ENCODE measurements around the gene USP40. TPM values are rescaled to one million over a fixed set of nuclear protein-coding genes. Genes with fewer than 3 reads are reported as not detected.

USP40 gene
- total and polyA plus RNA-seq, 2 of the 8 experiments (the other 6 are each of a cell fraction or from before 2014, with no cell fraction given) = 12.0 to 15.7 TPM

- TF ChIP-seq HDAC6 (IDR thresholded peaks at IDR 0.05; ENCODE audit: low read depth, low read length) = no peak
- peak; percentile 85 to 91 for TF ChIP-seq RAD21 (IDR thresholded peaks at IDR 0.05 in 1 of 2, conservative IDR thresholded peaks at IDR 0.05 in 1 of 2; ENCODE audit: low read depth in 2 of 2, low read length in 2 of 2)
- TF ChIP-seq POLR2AphosphoS5 (IDR thresholded peaks at IDR 0.05; ENCODE audit: low read depth, low read length) = no peak
- TF ChIP-seq PHF8 (conservative IDR thresholded peaks at IDR 0.05; ENCODE audit: low read depth, low read length) = no peak
- TF ChIP-seq CHD1 (IDR thresholded peaks at IDR 0.05; ENCODE audit: low read depth, low read length) = no peak
- TF ChIP-seq EZH2 (IDR thresholded peaks at IDR 0.05; ENCODE audit: low read depth, low read length, severe bottlenecking) = no peak
- TF ChIP-seq POU5F1 (IDR thresholded peaks at IDR 0.05; ENCODE audit: low read depth, low read length) = no peak
- TF ChIP-seq SP4 (IDR thresholded peaks at IDR 0.05; ENCODE audit: low read length) = no peak
- TF ChIP-seq KDM5A (IDR thresholded peaks at IDR 0.05; ENCODE audit: low read length) = no peak
- TF ChIP-seq, protein P1, sequence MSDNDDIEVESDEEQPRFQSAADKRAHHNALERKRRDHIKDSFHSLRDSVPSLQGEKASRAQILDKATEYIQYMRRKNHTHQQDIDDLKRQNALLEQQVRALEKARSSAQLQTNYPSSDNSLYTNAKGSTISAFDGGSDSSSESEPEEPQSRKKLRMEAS (IDR thresholded peaks at IDR 0.05) = peak; percentile 45; the same call in 1 of the 2 replicates
These were observed 122.9 kb downstream of the USP40 start (continued) for GRCh38 chr2:233443511-233444183.
